Measurements from ENCODE around the gene TIMM8A.
A peak's percentile ranks its signal among the peaks of the same experiment; 100 is the strongest.

TIMM8A gene

GRCh38 chrX:101390664-101391525, 42.4 kb upstream of the TIMM8A start, which contains the start of gene RPL36A:
Gene RPL36A (plus strand): TSS chrX:101391011. CDS start chrX:101391044, 33 bp downstream.
- peak; percentile 60 for TF ChIP-seq CTCF (IDR thresholded peaks at IDR 0.05; ENCODE audit: extremely low read depth, insufficient read depth, missing control alignments)
- in situ Hi-C loops (cut with MboI; ENCODE audit: low pct_unique_long_range_greater_than_20kb, low sequenced_read_pairs, unreplicated experiment), result no loop called here
- peak; percentile 71 for DNase-seq (ENCODE audit: low spot score)

- in situ Hi-C loops (cut with MboI; ENCODE audit: low pct_unique_long_range_greater_than_20kb, low sequenced_read_pairs, unreplicated experiment), result no loop called here
Measured at GRCh38 chrX:101388604-101389003, 40.1 kb upstream of the TIMM8A start.

GRCh38 chrX:101386542-101386885, 38.0 kb upstream of the TIMM8A start:
- TF ChIP-seq CTCF (IDR thresholded peaks at IDR 0.05; ENCODE audit: extremely low read depth, insufficient read depth, missing control alignments), result no peak
- DNase-seq (ENCODE audit: low spot score), result no peak
- in situ Hi-C loops (cut with MboI; ENCODE audit: low pct_unique_long_range_greater_than_20kb, low sequenced_read_pairs, unreplicated experiment), result no loop called here

More at GRCh38 chrX:101388604-101389003, 40.1 kb upstream of the TIMM8A start:
- no peak for DNase-seq (ENCODE audit: low spot score)
- no peak for TF ChIP-seq CTCF (IDR thresholded peaks at IDR 0.05; ENCODE audit: extremely low read depth, insufficient read depth, missing control alignments)

GRCh38 chrX:101385795-101386541, 37.4 kb upstream of the TIMM8A start, which contains the start of gene BTK:
Gene BTK (minus strand): TSS chrX:101386191. CDS start chrX:101375284, 10,907 bp downstream.
- in situ Hi-C loops (cut with MboI; ENCODE audit: low pct_unique_long_range_greater_than_20kb, low sequenced_read_pairs, unreplicated experiment), result no loop called here
- no peak for TF ChIP-seq CTCF (IDR thresholded peaks at IDR 0.05; ENCODE audit: extremely low read depth, insufficient read depth, missing control alignments)
- peak; percentile 55 for DNase-seq (ENCODE audit: low spot score)

GRCh38 chrX:101385026-101385684, 36.6 kb upstream of the TIMM8A start:
- no peak for DNase-seq (ENCODE audit: low spot score)
- no peak for TF ChIP-seq CTCF (IDR thresholded peaks at IDR 0.05; ENCODE audit: extremely low read depth, insufficient read depth, missing control alignments)

GRCh38 chrX:101383679-101384205, 35.2 kb upstream of the TIMM8A start:
- TF ChIP-seq CTCF (IDR thresholded peaks at IDR 0.05; ENCODE audit: extremely low read depth, insufficient read depth, missing control alignments), result no peak
- in situ Hi-C loops (cut with MboI; ENCODE audit: low pct_unique_long_range_greater_than_20kb, low sequenced_read_pairs, unreplicated experiment), result no loop called here
- DNase-seq (ENCODE audit: low spot score), result peak; percentile 41

More at GRCh38 chrX:101385026-101385684, 36.6 kb upstream of the TIMM8A start:
- in situ Hi-C loops (cut with MboI; ENCODE audit: low pct_unique_long_range_greater_than_20kb, low sequenced_read_pairs, unreplicated experiment), result no loop called here
